HL-60 (cell line): Measurements from ENCODE around the gene FGF21.

Experiments
- DNase-seq, 2 experiments: peaks; one replicate each; pipeline ENCODE4 v3.0.0-alpha.2; 2010 to 2020; ENCODE audit warnings: low read depth in 1 of 2, low spot score in 1 of 2
- H3K27ac ChIP-seq: fragments of 250-450 bp; sonication (Bioruptor Pico); replicated peaks from 2 replicates; pipeline ENCODE4 v1.5.1; 2020; ENCODE audit warnings: mild to moderate bottlenecking, moderate library complexity
- H3K27me3 ChIP-seq: fragments of 250-450 bp; sonication (Bioruptor Pico); 2 replicates; pipeline ENCODE4 v1.5.1; 2021; ENCODE audit warnings: mild to moderate bottlenecking, moderate library complexity; ENCODE audit not compliant: insufficient read depth, poor library complexity, severe bottlenecking
- H3K4me3 ChIP-seq: replicated peaks from 2 replicates; pipeline ENCODE4 v1.5.1; 2011; ENCODE audit warnings: mild to moderate bottlenecking, control low read depth, low read length; ENCODE audit not compliant: insufficient read depth
- GABPA ChIP-seq: IDR thresholded peaks from 2 replicates; pipeline ENCODE4 v1.6.1; 2012; ENCODE audit warnings: low read depth
- POLR2AphosphoS5 ChIP-seq: IDR thresholded peaks from 2 replicates; pipeline ENCODE4 v1.6.1; 2012; ENCODE audit warnings: low read depth
- SPI1 ChIP-seq: IDR thresholded peaks from 2 replicates; pipeline ENCODE4 v1.6.1; 2012; ENCODE audit warnings: low read depth, mild to moderate bottlenecking, borderline replicate concordance
- long read RNA-seq: library from polyadenylated mRNA; unstranded; transcript quantifications from one replicate; pipeline ENCODE4 v2.0.0, GENCODE V29; 2020
- TF ChIP-seq, protein P1 (sequence below): IDR thresholded peaks from one replicate; pipeline ENCODE4 v1.5.1; 2011; ENCODE audit warnings: low read length, control low read depth, inconsistent platforms; ENCODE audit not compliant: insufficient read depth
- TF ChIP-seq, protein P2 (sequence below): IDR thresholded peaks from 2 replicates; pipeline ENCODE4 v1.6.1; 2012; ENCODE audit warnings: low read depth; ENCODE audit not compliant: insufficient replicate concordance

The FGF21 gene, protein sequence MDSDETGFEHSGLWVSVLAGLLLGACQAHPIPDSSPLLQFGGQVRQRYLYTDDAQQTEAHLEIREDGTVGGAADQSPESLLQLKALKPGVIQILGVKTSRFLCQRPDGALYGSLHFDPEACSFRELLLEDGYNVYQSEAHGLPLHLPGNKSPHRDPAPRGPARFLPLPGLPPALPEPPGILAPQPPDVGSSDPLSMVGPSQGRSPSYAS
- long read RNA-seq, result 0 reads

- H3K27me3 ChIP-seq, result peaks cover 35% of the 10 kb centered on the region
- no peak for DNase-seq
- no peak within 1 kb of the TSS for H3K27ac ChIP-seq
- TF ChIP-seq GABPA, result no peak
- TF ChIP-seq, protein P1, sequence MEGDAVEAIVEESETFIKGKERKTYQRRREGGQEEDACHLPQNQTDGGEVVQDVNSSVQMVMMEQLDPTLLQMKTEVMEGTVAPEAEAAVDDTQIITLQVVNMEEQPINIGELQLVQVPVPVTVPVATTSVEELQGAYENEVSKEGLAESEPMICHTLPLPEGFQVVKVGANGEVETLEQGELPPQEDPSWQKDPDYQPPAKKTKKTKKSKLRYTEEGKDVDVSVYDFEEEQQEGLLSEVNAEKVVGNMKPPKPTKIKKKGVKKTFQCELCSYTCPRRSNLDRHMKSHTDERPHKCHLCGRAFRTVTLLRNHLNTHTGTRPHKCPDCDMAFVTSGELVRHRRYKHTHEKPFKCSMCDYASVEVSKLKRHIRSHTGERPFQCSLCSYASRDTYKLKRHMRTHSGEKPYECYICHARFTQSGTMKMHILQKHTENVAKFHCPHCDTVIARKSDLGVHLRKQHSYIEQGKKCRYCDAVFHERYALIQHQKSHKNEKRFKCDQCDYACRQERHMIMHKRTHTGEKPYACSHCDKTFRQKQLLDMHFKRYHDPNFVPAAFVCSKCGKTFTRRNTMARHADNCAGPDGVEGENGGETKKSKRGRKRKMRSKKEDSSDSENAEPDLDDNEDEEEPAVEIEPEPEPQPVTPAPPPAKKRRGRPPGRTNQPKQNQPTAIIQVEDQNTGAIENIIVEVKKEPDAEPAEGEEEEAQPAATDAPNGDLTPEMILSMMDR, result no peak
- TF ChIP-seq SPI1, result no peak
- TF ChIP-seq, protein P2, sequence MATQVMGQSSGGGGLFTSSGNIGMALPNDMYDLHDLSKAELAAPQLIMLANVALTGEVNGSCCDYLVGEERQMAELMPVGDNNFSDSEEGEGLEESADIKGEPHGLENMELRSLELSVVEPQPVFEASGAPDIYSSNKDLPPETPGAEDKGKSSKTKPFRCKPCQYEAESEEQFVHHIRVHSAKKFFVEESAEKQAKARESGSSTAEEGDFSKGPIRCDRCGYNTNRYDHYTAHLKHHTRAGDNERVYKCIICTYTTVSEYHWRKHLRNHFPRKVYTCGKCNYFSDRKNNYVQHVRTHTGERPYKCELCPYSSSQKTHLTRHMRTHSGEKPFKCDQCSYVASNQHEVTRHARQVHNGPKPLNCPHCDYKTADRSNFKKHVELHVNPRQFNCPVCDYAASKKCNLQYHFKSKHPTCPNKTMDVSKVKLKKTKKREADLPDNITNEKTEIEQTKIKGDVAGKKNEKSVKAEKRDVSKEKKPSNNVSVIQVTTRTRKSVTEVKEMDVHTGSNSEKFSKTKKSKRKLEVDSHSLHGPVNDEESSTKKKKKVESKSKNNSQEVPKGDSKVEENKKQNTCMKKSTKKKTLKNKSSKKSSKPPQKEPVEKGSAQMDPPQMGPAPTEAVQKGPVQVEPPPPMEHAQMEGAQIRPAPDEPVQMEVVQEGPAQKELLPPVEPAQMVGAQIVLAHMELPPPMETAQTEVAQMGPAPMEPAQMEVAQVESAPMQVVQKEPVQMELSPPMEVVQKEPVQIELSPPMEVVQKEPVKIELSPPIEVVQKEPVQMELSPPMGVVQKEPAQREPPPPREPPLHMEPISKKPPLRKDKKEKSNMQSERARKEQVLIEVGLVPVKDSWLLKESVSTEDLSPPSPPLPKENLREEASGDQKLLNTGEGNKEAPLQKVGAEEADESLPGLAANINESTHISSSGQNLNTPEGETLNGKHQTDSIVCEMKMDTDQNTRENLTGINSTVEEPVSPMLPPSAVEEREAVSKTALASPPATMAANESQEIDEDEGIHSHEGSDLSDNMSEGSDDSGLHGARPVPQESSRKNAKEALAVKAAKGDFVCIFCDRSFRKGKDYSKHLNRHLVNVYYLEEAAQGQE, result no peak
- no peak for TF ChIP-seq POLR2AphosphoS5
- no peak within 1 kb of the TSS for H3K4me3 ChIP-seq
These were observed at the start of gene FGF21 for GRCh38 chr19:48755084-48755641. Gene FGF21, plus strand, starts transcription at chr19:48755524. Its CDS starts 713 bp downstream, at chr19:48756237.

DNA sequence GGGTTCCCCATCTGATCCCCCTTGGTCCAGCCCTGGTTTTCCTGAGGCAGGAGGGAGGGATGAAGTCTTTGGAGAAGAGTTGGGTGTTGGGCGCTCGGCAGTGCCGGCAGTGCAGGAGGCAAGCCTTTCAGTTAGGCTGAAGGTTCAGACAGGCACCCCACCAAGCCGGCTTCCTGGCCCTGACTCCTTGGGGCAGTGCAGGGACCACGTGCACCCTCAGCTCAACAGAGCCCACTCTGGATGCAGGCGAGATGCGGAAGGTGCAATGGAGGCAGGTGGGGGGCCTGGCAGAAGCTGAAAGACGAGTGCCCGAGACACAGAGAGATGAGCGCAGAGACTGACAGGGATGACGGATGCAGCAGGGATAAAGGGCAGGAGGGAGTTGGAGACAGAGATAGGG lies 46.9 kb upstream of the FGF21 start:
- no peaks in the 10 kb centered on the region for H3K27me3 ChIP-seq
- TF ChIP-seq GABPA (no peak), POLR2AphosphoS5 (no peak), SPI1 (no peak)
- TF ChIP-seq, protein P1, result no peak
- TF ChIP-seq, protein P2, result no peak
- DNase-seq, result no peak
- no peak overlapping the region for H3K27ac ChIP-seq
- no peak overlapping the region for H3K4me3 ChIP-seq

- no peak for DNase-seq
- Histone ChIP-seq H3K27me3 (no peaks in the 10 kb centered on the region), H3K4me3 (no peak overlapping the region), H3K27ac (no peak overlapping the region)
- TF ChIP-seq POLR2AphosphoS5, result no peak
- TF ChIP-seq, protein P1, result no peak
- TF ChIP-seq, protein P2, result no peak
- TF ChIP-seq GABPA, result no peak
- no peak for TF ChIP-seq SPI1
These were observed 44.1 kb upstream of the FGF21 start for GRCh38 chr19:48711106-48711662.
